Stimulated activated naive B cell treated with anti-CD40 and anti-IgM and Interleukin-4, amounts not matched to agents 10 μg/mL and 1 μg/mL and 100 μg/mL, for 72 hours (primary cell): ENCODE results near the gene SYNGR3.
"Not testable (repeated sequence)": the region's sequence is repeated elsewhere in the genome, so short reads cannot be mapped to it uniquely, and the experiment has no call there.

Experiments
- ATAC-seq, 2 donors: fragments of 150-1000 bp; cut with Tn5 transposase; replicated peaks; 2 replicates each; pipeline ENCODE4 v1.10.0; 2021; ENCODE audit warnings: moderate library complexity in 1 of 2
- DNase-seq: peaks from one replicate; pipeline ENCODE4 v3.0.0; 2021
- H3K27ac Mint-ChIP-seq: one replicate; pipeline ENCODE4 v1.8.0; 2022; ENCODE audit warnings: mild to moderate bottlenecking, mixed read lengths
- H3K27me3 Mint-ChIP-seq, 2 donors: one replicate each; pipeline ENCODE4 v1.8.0; 2022; ENCODE audit warnings: mixed read lengths in 2 of 2
- H3K36me3 Mint-ChIP-seq, 2 donors: one replicate each; pipeline ENCODE4 v1.8.0; 2022; ENCODE audit warnings: mixed read lengths in 2 of 2, mild to moderate bottlenecking in 1 of 2
- H3K4me1 Mint-ChIP-seq, 2 donors: one replicate each; pipeline ENCODE4 v1.8.0; 2022; ENCODE audit warnings: mixed read lengths in 2 of 2, mild to moderate bottlenecking in 1 of 2
- H3K4me3 Mint-ChIP-seq, 2 donors: one replicate each; pipeline ENCODE4 v1.8.0; 2022; ENCODE audit warnings: mild to moderate bottlenecking in 2 of 2, mixed read lengths in 2 of 2, moderate library complexity in 1 of 2
- H3K9me3 Mint-ChIP-seq, 2 donors: one replicate each; pipeline ENCODE4 v1.8.0; 2022; ENCODE audit warnings: mixed read lengths in 2 of 2, mild to moderate bottlenecking in 1 of 2

Gene SYNGR3

GRCh38 chr16:2009791-2010510, 20.2 kb downstream of the SYNGR3 start, which contains the start of gene ZNF598:
TSS of gene ZNF598 (minus strand) at chr16:2009821.
- H3K27me3 Mint-ChIP-seq, result no peaks in the 10 kb centered on the region
- DNase-seq (peak; percentile 69), ATAC-seq (peak; percentile 96 to 97)
- peaks cover 36 to 47% of the 10 kb centered on the region in 2 donors for H3K4me1 Mint-ChIP-seq
- no peaks in the 10 kb centered on the region for H3K9me3 Mint-ChIP-seq
- peaks cover 21 to 40% of the 10 kb centered on the region in 2 donors for H3K36me3 Mint-ChIP-seq
- H3K4me3 Mint-ChIP-seq, result peak within 1 kb of the TSS; percentile 93
- H3K27ac Mint-ChIP-seq, result peak within 1 kb of the TSS; percentile 96

DNA sequence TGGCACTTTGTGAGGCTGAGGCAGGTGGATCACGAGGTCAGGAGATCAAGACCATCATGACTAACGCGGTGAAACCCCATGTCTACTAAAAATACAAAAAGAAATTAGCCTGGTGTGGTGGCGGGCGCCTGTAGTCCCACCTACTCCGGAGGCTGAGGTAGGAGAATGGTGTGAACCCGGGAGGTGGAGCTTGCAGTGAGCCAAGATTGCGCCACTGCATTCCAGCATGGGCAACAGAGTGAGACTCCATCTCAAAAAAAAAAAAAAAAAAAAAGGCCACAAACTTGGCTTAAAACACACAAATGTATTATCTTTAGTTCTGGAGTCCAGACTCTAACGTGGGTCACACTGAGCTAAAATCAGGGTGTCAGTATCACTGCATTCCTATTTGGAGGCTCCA, 22.0 kb downstream of the SYNGR3 start:
- not testable (repeated sequence) for H3K27me3 Mint-ChIP-seq, H3K4me3 Mint-ChIP-seq, DNase-seq, H3K27ac Mint-ChIP-seq, H3K9me3 Mint-ChIP-seq, ATAC-seq
- Mint-ChIP-seq H3K36me3 (peaks cover 8 to 24% of the 10 kb centered on the region in 2 donors), H3K4me1 (peaks cover 22 to 29% of the 10 kb centered on the region in 2 donors)

GRCh38 chr16:2013527-2013926, 23.8 kb downstream of the SYNGR3 start:
- peaks cover 6 to 11% of the 10 kb centered on the region in 2 donors for H3K4me1 Mint-ChIP-seq
- no peak for ATAC-seq
- no peak overlapping the region for H3K27ac Mint-ChIP-seq
- no peaks in the 10 kb centered on the region for H3K9me3 Mint-ChIP-seq
- DNase-seq, result no peak
- peaks cover 5 to 7% of the 10 kb centered on the region in 2 donors for H3K27me3 Mint-ChIP-seq
- peaks cover 3 to 8% of the 10 kb centered on the region in 2 donors for H3K36me3 Mint-ChIP-seq
- no peak overlapping the region for H3K4me3 Mint-ChIP-seq

DNA sequence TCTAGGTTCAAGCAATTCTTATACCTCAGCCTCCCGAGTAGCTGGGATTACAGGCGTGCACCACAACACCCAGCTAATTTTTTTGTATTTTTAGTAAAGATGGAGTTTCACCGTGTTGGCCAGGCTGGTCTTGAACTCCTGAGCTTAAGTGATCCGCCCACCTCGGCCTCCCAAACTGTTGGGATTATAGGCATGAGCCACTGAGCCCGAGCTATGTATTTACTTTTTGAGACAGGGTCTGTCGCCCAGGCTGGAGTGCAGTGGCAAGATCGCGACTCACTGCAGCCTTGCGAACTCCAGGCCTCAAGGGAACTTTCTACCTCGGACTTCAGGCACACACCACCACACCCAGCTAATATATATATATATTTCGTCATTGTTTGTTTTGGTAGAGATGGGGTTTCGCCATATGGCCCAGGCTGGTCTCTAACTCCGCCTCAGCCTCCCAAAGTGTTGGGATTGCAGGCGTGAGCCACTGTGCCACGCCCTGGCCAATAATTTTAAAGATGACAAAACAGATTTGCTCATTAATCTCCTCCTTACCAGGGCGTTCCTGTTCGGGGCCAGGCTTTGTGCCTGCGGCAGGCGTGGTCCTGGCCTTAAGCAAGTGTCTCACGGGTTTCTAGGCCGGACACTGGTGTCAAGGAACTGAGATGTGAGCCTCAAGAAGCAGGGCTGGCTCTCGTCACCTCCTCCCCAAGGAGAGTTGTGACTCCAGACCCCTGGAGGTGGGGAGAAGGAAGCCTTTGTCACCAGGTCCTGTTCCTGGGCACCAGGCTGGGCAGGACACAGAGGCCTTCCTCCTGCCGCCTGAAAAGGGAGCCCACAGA, 25.6 kb downstream of the SYNGR3 start:
- DNase-seq (no peak), ATAC-seq (no peak)
- Mint-ChIP-seq H3K4me3 (no peak overlapping the region), H3K36me3 (peaks cover 3 to 5% of the 10 kb centered on the region in 2 donors), H3K4me1 (peaks cover 2 to 3% of the 10 kb centered on the region in 2 donors), H3K27me3 (peaks cover 10 to 17% of the 10 kb centered on the region in 2 donors), H3K9me3 (no peaks in the 10 kb centered on the region), H3K27ac (no peak overlapping the region)

DNA sequence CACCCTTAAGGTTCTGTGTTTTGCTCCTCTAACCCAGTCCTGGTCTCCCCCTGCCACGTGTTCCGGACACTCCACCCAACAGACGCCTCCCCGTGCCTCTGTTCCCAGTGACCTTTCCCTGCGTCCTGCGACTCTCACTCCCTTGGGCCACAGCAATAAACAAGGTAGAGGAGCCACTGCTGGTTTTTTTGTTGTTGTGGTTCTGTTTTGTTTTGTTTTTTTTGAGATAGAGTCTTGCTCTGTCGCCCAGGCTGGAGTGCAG, 26.1 kb downstream of the SYNGR3 start:
- ATAC-seq, result no peak

GRCh38 chr16:2016407-2016922, 26.7 kb downstream of the SYNGR3 start:
- Mint-ChIP-seq H3K36me3 (peaks cover under 1 to 2% of the 10 kb centered on the region in 2 donors), H3K27me3 (peaks cover 20 to 28% of the 10 kb centered on the region in 2 donors), H3K4me3 (no peak overlapping the region), H3K27ac (no peak overlapping the region), H3K9me3 (no peaks in the 10 kb centered on the region), H3K4me1 (peaks cover 6 to 8% of the 10 kb centered on the region in 2 donors)
- ATAC-seq, result no peak
- no peak for DNase-seq

More for the DNA sequence above, 26.1 kb downstream of the SYNGR3 start:
- H3K4me1 Mint-ChIP-seq, result peaks cover 4 to 5% of the 10 kb centered on the region in 2 donors
- DNase-seq, result no peak
- H3K9me3 Mint-ChIP-seq, result no peaks in the 10 kb centered on the region
- H3K4me3 Mint-ChIP-seq, result no peak overlapping the region
- H3K27ac Mint-ChIP-seq, result no peak overlapping the region
- H3K36me3 Mint-ChIP-seq, result peaks cover 3 to 5% of the 10 kb centered on the region in 2 donors
- H3K27me3 Mint-ChIP-seq, result peaks cover 15 to 22% of the 10 kb centered on the region in 2 donors

DNA sequence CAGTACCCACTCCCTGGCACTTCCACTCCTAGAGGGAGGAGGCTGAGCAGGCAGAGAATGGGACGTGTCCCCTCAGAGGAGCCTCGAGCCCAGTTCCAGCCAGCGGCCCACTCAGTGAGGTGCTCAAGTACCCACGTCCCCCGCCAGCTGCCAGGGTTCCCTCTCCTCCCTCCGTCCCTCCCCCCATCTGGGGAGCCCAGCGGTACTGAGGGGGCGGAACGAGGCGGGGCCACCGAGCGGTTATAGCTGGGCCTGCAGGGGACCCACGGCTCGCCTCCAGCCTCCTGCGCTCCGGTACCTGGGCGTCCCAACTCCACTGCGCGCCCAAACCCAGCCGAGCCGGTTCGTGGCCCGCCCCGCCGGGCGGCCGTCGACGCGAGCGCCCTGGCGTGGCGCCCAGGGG, 29.7 kb downstream of the SYNGR3 start, which contains the start of gene NPW:
NPW (plus strand) TSS at position 268 of the 403 bp plus-strand sequence.
- H3K4me1 Mint-ChIP-seq, result peaks cover 17 to 22% of the 10 kb centered on the region in 2 donors
- H3K27ac Mint-ChIP-seq, result peak within 1 kb of the TSS; percentile 69
- peaks cover 32 to 50% of the 10 kb centered on the region in 2 donors for H3K27me3 Mint-ChIP-seq

DNA sequence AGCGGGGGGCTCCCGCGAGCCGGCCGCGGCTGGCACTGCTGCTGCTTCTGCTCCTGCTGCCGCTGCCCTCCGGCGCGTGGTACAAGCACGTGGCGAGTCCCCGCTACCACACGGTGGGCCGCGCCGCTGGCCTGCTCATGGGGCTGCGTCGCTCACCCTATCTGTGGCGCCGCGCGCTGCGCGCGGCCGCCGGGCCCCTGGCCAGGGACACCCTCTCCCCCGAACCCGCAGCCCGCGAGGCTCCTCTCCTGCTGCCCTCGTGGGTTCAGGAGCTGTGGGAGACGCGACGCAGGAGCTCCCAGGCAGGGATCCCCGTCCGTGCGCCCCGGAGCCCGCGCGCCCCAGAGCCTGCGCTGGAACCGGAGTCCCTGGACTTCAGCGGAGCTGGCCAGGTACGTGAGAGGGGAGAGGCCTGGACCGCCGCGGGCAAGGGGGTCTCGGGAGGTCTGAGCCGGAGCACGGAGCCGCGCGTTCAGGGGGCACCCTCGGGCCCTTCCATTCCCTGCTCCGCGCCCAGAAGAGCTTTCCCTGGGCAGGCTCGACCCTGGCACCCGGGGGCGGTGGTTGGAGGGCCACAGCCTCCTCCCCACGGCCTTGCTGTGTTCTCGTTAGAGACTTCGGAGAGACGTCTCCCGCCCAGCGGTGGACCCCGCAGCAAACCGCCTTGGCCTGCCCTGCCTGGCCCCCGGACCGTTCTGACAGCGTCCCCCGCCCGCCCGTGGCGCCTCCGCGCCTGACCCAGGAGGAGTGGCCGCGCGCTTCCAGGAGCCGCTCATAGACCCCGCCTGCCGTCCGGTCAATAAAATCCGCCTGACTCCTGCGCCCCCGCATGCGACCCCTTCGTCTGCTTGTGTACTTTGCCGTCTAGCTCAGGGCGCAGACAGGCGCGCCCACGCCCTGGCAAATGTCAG, 30.4 kb downstream of the SYNGR3 start:
- Mint-ChIP-seq H3K4me1 (peaks cover 17 to 22% of the 10 kb centered on the region in 2 donors), H3K27ac (peak overlapping the region; percentile 69), H3K9me3 (no peaks in the 10 kb centered on the region), H3K27me3 (peaks cover 38 to 57% of the 10 kb centered on the region in 2 donors), H3K36me3 (peaks cover 0 to 6% of the 10 kb centered on the region in 2 donors), H3K4me3 (peak overlapping the region; percentile 59 to 79)
- DNase-seq (no peak), ATAC-seq (peak in 1 of 2 donors; percentile 6)

More for the DNA sequence above, 29.7 kb downstream of the SYNGR3 start, which contains the start of gene NPW:
- DNase-seq (no peak), ATAC-seq (peak; percentile 26)
- Mint-ChIP-seq H3K4me3 (peak within 1 kb of the TSS; percentile 59 to 79), H3K36me3 (peaks cover 0 to 6% of the 10 kb centered on the region in 2 donors), H3K9me3 (no peaks in the 10 kb centered on the region)

DNA sequence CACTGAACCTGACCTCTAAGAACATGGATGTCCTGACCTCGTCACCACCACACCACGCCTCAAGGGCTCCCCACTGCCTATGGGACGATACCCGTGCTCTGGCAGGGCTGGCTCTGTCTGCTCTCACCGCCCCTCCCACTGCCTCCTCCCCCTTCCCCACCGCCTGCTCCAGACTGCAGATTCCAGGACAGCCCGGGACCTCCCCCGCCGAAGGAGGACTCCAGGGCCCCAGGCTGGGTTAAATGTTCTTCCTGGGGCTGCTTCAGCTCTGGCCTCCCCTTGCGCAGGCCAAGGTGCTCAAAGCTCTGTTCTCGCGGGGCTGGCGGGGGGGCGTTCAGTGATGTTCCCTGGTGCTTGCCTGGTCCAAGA, 32.9 kb downstream of the SYNGR3 start:
- Mint-ChIP-seq H3K27me3 (peaks cover 48 to 72% of the 10 kb centered on the region in 2 donors), H3K4me3 (peak overlapping the region; percentile 81 to 84), H3K27ac (peak overlapping the region; percentile 28), H3K36me3 (peaks cover 0 to 6% of the 10 kb centered on the region in 2 donors), H3K9me3 (no peaks in the 10 kb centered on the region), H3K4me1 (peaks cover 24 to 37% of the 10 kb centered on the region in 2 donors)
- ATAC-seq (peak; percentile 56 to 61), DNase-seq (no peak)

DNA sequence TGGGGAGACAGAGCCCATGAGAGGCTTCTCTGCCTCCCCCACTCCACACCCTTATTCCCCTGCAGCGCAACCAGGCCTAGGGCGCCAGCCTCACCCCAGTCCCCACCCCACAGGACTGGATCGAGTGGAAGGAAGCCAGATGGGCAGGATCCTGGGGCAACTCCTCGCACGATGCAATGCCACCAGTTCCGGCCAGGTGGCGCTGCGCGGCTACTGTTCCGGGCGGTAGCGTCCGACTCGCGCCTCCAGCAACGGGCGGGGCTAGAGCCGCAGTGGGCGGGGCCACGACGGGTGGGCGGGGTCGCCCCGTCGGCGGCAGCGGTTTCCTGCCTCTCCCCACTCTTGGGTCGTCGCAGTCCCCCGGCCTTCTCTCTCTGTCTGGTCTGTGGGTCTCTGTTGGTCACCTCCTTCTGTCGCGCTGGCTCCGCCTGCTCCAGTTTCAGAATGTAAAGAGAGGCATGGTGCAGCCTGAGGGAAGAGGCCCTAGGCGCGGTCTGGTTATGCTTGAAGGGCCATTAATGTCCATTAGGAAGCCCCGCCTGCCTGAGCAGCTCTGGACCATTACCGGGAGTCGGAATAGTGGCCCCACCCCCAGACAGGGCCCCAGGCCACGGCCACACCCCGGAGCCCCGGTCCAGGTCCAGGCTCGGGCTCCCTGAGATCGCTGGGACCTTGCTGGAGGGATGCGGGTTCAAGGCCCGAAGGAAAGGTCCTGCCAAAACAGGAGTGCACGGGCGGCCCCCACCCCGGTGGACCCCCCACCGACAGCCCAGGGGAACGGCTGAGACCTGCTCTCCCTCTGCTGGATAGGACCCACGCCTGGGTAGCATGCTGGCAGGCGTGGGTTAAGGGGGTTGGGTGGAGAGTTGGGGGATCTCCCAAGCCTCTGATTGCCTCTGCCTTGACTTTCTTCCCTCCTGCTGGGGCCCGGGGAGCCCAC, 33.6 kb downstream of the SYNGR3 start:
- Mint-ChIP-seq H3K36me3 (peaks cover 0 to 6% of the 10 kb centered on the region in 2 donors), H3K27ac (peak overlapping the region; percentile 82), H3K9me3 (no peaks in the 10 kb centered on the region), H3K4me1 (peaks cover 24 to 39% of the 10 kb centered on the region in 2 donors), H3K4me3 (peak overlapping the region; percentile 81 to 84), H3K27me3 (peaks cover 49 to 71% of the 10 kb centered on the region in 2 donors)
- ATAC-seq, result peak; percentile 78 to 82
- peak; percentile 87 for DNase-seq

DNA sequence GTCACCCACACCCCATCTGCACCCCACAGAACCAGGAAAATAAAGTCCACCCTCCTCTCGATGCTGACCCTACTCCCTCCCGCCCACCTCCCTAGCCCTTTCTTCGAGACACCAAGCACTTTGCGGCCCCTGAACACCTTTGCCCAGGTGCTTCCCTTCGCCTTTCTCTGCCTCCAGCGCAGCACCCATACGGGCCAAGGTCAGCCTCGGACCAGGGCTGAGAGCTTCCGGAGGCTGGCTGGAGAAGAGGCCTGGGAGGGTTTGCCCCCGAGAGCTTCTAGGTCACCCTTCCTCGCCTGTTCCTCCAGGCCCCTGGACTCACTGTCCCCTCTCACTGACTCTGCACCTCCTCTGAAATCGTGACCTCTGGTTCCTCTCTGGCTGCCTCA, 34.3 kb downstream of the SYNGR3 start:
- Mint-ChIP-seq H3K27ac (peak overlapping the region; percentile 3), H3K4me3 (peak overlapping the region; percentile 1 to 21), H3K36me3 (peaks cover 0 to 6% of the 10 kb centered on the region in 2 donors), H3K27me3 (peaks cover 49 to 72% of the 10 kb centered on the region in 2 donors), H3K4me1 (peaks cover 22 to 39% of the 10 kb centered on the region in 2 donors), H3K9me3 (no peaks in the 10 kb centered on the region)
- ATAC-seq, result no peak
- DNase-seq, result no peak

DNA sequence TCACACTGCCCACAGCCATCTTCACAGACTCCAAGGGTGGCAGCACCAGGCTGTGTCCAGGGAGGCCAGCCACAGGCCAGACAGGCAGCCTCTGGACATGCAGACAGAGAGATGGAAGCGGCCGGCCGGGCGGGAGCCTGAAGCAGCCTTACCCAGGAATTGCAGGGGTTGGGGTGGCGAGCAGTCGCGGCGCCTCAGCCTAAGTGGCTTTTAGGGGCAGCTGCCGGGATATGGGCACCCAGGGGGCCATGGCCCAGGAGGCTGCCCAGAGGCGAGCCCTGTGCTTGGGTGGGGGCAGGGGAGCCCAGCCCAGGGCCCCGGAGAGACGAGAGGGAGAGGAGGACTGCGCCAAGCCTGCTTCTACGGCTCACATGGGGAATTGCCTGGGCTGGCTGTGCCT, 35.5 kb downstream of the SYNGR3 start:
- no peak overlapping the region for H3K27ac Mint-ChIP-seq
- DNase-seq, result no peak
- peaks cover 0 to 6% of the 10 kb centered on the region in 2 donors for H3K36me3 Mint-ChIP-seq
- H3K27me3 Mint-ChIP-seq, result peaks cover 53 to 77% of the 10 kb centered on the region in 2 donors
- peaks cover 22 to 39% of the 10 kb centered on the region in 2 donors for H3K4me1 Mint-ChIP-seq
- ATAC-seq, result no peak
- peak overlapping the region in 1 of 2 donors; percentile 56 for H3K4me3 Mint-ChIP-seq
- no peaks in the 10 kb centered on the region for H3K9me3 Mint-ChIP-seq
